Measurements from ENCODE around the gene CFAP92.

The CFAP92 gene

DNA sequence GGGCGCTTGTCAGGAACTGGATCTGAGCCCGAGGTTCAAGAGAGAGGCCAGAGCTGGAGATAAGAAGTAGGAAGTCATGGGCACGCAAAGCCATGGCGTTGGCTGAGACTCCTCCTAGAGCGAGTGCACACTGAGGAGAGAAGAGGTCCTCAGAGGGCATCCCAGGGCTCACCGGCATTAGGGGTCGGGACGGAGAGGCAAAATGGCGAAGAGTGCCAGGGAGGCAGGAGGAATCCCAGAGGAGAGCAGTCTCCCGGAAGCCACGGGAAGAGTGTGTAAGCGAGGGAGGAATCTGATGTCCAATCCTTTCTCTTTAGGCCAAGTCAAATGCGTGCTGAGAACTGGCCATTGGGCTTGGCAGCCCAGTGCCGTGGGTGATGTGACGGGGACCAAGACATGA is 31.2 kb upstream of the CFAP92 start:
- DNase-seq = no peak

DNA sequence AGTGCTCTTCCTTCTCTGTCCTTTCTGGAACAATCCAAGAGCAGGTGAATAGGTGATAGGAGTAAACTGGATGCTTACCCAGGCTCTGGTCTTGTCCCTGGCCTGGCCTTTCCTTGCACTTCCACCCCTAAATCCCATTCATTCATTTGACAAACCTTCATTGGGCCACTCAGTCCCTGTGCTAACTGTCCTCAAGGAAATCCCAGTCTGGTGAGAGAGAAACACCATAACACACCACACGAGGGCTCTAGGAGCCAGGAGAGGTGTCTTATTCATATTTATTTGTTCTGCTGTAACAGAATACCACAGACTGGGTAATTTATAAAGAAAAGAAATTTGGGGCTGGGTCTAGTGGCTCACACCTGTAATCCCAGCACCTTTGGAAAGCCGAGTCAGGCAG is 30.0 kb upstream of the CFAP92 start:
- DNase-seq = no peak

DNA sequence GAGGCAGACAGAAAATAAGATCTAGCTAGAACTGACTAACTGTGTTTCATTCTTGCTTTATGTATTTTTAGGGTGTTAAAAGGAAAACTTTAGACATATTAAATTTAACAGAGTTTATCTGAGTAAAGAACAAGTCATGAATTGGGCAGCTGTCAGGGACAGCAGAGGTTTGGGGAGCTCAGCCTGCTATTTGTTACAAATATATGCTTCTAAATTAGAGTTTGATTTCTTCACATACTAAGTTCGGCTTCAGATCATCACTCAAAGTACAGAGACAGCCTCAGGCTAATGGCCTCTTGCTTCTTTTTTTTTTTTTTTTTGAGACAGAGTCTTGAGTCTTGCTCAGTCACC is 29.1 kb upstream of the CFAP92 start:
- no peak for DNase-seq

DNA sequence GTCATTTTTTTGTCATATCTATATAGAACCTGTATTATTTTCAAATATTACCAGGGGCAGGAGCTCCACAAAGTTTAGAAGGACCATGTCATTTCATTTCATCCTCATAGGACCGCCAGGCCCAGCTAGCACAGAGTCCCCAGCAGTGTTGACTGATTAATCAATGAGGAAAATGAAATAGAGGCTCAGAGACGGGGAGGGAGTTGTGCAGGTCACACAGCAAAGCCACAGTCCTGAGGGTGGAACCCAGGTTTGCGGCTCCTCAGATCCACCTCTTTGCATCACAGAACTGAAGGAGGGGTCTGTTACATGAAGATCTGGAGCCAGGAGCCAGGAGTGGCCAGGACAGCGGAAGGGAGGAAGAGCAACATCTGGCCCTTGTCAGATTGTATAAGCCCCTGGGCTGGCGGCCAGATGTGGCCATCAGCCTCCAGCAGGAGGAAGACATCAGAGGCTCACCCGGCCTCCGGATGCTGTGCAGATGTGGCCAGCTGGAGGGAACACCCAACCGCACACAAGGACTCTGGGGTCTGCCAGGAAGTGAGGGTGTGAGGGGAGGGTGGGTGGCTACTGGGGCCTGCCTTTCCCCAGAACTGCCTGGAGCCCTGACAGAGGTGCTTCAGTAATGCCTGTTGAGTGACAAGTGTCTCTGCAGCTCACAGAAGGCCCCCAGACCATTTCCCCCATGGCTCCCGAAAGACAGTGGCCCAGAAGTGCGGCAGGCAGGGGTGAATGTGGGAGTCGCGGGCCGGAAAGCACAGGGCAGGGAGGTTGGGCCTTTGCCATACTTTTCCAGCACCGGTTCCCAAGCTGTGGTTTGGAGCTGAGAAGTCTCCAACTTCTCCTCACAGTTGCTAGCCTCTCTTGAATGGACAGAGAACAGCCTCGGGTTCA is 28.5 kb upstream of the CFAP92 start:
- DNase-seq = no peak

DNA sequence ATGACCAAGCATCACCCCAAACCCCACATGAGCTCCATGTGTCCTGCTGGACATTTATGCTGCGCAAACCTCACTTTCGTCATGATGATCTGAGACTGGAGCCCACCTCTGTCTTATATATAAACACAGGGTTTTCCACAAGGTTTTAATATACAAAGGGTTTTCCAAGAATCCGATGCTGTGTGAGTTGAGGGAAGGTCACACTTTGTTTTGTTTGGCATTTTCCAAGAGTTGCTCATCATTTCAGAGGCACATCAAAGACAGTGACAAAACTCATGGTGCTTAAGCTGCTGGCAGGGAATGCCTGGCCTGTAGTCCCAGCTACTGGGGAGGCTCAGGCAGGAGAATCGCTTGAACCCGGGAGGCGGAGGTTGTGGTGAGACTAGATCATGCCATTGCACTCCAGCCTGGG is 27.3 kb upstream of the CFAP92 start:
- DNase-seq = no peak

DNA sequence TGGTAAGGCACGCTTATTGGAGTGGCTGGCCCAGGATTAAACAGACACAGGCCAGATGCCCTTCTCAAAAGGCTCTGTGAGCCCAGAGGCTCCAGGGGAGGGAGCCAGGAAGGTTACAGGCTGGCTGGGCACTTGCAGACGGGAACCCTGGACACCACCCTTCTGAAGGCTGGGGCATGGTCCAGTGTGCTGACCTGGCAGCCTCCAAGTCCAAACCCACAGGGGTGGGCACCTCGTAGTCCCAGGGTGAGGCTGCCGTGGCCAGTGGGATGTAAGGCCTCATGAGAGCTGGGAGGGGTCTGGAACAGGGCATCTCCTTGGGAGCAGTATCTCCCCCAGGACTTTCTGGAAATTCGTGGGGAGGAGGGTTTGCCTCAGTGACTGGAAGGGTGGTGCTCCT is 26.8 kb upstream of the CFAP92 start:
- DNase-seq = no peak

DNA sequence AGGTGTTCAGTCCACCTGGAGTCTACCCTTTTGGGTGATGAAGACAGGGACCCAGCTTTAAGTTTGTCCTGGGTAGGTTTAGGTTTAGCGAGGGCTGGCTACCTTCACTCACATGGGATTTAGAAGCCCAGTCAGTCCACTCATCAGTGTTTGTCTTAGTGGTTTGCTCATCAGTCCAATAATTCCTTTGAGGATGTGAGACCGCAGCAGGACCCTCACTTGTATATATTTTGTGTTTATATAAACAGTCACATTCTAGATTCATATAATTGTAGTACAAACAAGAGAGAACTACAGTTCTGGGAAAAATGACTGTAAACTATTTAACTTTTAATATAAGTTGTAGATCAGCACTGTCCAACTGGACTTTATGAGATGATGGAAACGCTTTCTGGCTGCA is 25.4 kb upstream of the CFAP92 start:
- no peak for DNase-seq

DNA sequence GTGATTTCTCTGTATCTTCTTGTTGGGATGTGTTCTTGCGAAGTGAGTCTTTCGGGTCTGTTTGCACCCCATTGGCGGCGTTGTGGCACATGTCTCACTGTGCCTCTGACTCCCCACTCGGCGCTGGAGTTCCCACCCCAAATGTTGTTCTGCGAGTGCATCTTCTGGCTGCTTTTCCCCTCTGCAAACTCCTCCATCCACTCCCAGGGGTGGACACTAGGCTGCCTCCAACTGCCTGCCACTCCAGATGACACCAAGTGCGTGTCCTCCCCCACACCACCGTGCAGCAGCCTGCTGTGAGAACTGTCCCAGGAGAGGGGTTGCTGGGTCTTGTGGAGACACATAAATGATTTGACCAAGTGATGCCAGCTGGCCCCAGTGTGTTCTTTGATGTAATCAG is 24.9 kb upstream of the CFAP92 start:
- DNase-seq = no peak

DNA sequence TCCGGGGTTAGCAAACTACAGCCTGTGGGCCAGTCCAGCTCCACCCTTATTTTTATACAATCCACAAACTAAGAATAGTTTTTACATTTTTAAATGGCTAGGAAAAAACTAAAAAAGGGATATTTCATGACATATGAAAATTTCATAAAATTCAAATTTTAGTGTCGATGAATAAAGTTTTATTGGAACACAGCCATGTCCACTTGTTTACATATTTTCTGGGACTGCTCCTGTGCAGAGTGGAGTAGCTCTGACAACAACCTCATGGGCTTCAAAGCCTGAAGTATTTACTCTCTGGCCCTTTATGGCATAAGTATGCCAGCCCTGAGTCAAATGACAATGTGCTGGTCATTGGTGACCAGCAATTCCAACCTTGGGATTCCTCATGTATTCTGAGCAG is 24.4 kb upstream of the CFAP92 start:
- no peak for DNase-seq

DNA sequence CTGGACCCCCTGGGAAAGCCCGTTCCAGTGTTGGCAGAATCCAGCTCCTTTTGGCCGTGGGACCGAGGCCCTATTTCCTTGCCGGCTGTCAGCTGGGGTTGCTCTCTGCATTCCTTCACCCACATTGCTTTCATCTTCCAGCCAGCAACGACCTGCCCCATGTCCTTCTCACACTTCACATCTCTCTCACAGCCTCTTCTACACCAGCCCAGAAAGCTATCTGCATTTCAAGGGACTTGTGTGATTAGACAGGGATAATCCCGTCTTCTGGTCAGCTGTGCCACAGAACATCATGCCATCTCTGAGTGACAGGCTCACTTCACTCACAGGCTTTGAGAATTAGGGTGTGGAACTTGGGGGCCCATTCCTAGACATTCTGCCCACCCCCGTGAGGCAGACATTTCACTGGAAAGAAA is 23.6 kb upstream of the CFAP92 start:
- DNase-seq = no peak

DNA sequence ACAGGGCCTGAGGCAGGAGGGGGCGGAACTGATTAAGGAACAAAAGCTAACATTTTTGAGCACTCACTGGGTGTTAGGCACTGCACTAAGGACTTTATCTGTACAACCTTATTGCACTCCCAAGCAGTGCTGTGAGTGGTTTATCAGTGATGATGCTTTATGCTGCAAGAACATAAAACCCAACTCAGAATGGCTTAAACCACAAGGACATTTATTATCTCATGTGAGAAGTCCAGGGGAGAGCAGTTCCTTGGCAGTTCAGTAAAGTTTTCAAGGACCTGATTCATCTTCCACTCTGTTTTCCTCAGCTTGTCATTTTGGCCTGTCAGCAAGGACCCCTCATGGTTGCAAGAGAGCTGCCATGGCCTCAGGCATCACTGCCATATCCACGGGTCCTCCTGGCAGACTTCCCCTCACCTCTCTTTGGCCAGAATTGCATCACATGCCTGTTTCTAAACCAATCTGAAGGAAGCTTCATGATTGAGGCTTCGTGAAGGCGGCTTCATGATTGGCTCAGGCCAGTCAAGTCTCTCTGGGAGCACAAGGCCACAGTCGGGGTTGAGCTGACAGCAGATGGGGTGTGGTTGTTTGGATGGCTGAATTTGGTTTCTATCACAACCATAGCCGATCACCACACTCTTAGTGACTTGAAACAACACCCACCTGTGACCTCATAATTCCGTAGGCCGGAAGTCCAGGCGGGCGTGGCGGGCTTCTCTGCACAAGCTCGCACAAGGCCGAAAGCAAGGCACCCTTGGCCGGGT is 23.0 kb upstream of the CFAP92 start:
- no peak for DNase-seq

DNA sequence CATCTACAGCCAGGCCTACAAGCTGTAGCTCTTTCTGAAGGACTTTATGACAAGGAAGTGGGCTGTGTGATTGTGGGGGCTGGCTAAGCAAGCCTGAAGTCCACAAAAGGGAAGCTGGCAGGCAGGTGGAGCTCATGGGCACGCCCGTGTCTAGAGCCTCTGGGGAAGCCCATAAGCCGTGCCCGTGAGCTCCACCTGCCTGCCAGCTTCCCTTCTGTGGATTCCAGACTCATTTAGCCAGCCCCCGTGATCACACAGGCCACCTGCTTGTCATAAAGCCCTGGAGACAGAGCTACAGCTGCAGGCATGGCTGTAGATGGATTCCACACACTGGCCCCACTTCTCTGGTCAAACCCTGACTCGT is 22.5 kb upstream of the CFAP92 start:
- DNase-seq = peak; percentile 87

DNA sequence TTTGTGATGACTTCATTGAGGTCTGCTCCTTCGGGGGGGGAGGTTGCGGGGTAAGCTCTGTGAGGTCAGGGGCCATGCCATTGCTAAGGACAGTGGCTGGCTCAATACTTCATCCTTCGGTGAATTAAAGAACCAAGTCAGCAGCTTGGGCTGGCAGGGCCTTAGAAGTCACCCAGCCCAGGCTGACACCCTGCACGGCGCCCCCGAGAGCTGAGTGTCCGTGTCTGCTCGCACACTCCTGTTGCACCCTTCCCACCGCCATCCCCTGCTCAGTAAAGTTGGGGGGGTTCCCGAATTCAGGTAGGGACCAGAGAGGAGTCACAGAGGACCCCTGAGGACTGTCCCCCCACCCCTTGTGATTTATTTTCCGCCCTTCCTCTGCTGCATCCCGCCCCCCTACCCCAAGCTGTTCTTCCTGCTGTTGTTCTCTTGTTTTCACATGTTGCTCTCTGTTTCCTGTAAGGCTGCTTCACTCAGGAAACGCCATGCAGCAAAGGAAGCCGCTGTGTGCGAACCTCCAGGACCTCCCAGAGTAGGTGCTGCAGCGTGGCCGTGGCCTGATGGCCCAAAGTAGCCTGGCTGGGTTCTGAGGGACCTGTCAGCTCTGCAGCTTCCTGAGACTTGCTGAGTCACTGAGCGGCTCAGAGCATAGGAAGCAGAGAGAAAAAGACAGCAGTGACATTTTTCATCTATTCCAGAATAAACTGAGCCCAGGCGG is 21.7 kb upstream of the CFAP92 start:
- DNase-seq = no peak

DNA sequence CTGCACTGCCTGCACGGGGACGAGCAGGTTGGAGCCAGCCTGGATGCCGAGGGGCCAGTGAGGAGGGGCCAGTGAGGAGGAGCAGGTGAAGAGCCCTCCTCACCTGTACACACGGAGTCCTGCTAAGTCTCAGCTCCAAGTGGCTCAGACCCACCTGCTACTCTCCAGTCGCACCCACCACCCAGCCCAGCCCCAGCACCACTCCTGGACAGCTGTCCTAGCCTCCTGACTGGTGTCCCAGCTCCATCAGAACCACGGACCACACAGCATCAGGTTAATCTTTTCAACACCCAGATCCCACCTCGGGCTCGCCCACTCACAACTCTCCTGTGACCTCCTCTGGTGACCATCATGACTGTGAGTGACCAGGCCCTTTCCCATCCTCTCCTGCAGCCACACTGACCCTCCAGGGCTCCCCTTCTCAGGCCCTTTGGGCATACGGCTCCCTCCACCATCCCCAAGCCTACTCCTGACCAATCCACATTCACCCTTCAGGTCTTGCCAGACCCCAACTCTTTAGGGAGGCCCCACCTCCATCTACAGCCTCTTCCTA is 21.0 kb upstream of the CFAP92 start:
- no peak for DNase-seq

DNA sequence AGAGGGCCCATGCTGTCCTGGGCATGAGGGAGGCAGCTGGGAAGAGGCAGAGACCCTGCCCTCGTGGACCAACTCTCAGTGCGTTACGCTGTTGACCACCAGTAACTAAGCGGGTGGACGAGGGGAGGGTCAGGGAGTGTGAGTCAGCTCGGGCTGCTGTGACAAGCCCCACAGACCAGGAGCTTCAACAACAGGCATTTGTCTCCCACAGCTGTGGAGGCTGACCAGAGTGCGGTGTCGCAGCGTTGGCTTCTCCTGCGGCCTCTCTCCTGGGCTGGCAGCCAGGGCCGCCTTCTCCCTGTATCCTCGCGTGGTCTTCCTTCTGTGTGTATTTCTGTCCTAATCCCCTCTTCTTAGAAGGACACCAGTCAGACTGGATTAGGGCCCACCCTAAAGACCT is 20.3 kb upstream of the CFAP92 start:
- DNase-seq = no peak

DNA sequence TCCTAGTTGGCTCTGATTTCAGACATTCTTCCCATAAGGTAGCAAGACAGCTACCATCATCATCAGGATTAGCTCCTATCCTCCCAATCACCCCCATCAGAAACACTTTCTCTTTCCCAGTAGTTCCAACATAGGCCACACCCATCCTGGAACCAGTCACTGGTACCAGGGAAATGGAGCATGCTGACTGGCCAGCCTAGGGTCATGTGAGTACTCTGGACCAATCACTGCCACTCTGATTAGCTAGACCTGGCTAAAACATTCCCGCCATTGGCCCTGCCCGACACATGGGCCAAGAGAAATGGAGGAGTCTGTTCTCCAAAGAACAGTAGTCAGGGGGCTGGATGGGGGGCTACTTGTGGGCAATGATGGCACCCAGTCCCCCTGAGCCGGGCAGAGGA is 19.6 kb upstream of the CFAP92 start:
- DNase-seq = no peak

DNA sequence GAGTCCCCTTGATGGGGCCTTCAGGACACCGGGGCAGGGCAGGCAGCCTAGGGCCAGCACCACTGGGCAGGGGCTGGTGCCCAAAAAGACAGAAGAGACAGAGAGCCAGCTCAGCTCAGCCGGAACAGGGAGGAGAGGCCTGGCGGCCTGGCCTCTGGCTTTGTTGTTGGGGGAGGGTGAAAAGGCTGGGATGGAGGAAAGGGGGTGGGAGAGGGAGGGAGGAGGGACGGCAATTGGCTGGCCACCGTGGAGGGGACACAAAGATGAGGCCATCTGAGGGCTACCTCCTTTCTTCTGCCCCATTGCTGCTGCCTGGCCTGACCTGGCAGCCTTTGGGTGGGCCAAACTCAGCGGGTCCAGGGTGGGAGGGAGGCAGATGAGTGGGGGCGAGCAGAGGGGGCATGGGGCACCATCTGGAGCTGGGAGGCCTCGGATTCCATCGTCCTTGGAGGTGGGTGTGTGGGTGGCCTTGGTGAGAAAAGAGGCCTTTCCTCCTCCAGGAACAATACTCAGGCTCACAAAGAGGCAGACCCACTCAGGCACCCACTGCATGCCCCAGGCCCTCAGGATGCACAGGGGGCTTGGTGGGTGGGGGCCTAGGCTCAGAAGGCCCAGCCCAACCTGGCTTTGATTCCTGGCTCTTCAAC is 16.6 kb upstream of the CFAP92 start:
- DNase-seq = no peak

DNA sequence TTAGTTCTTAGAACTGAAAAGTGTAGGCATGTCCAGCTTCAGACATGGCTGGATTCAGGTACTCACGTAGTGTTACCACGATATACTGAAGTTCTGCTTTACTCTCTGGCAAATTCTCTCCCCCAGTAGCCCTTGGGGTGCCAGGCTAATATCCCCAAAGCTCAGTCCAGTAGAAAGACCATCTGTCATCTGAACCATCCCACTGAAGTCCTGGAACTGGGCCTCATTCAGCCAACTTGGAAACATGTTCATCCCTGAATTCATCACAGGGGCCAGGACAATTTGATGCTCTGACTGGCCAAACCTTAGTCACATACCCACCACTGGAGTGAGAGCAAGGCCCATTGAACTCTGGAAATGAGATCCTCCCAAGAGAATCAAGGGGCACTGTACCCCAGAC is 15.4 kb upstream of the CFAP92 start:
- DNase-seq = no peak

DNA sequence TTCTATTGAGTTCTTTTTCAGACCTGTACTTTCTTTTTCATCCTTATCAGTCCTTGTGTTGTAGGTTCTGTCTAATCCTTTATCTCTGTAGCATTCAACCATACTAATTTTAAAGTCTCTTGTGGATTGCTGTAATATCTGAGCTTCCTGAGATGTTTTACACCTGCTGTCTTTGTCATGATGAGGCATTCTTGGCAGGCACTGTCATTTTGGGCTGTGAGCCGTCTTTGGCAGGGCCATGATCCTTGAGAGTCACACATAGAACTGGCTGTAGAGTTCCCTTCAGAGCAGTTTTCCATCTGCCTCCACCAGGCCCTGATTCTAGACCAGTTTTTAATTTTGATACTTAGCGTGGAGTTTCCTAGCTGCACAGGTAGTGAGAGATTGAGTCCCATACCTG is 13.9 kb upstream of the CFAP92 start:
- no peak for DNase-seq

DNA sequence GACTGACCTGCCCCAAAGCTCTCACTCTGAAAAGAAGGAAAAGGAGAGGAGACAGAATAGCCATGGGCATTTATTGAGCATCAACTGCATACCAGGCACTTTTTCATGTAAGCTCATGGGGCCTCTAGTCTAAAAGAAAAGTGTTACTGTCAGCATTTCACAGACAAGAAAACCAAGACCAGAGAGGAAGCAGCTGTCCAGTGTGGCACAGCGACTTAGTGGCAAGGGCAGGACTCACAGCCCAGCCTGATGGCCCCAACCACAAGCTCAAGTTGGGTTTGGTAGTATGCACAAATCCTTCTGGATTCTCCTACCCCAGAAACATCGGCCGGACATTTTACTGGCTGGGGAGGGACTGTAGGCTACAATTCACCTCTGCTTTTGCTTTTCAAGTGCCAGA is 13.0 kb upstream of the CFAP92 start:
- DNase-seq = no peak

DNA sequence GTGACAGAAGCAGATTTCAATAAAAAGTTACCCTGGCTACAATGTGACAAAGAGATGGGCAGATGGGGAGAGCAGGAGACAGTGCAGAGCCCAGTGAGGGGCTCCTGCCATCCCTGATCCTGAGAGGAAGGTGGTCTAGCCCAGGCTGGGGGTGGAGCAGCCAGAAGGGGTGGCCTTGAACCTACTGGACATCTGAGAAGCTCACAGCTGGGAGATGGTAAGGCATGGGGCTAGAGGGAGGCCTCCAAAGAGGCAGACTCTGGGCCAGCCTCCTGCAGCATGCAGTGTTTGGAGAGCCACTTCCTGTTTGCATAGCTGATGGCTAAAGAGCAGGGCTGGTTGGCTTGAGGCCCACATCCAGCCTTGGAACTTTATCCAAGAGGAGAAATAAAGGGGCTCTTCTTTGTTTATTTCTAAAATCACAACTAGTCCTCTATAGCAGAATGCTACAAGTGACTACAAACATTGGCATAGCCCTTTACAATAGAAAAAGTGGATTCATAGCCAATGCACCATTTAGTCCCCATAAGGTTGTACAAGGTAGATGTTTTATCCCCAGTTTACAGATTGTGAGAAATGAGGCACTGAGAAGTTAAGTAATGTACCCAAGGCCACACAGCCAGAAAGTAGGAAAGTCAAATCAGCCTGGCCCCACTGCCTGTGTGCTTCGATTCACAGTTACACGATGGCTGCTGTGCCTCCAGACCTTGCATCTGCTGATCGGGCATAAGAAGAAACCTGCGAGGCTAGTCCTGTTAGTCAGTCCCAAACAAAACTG is 11.8 kb upstream of the CFAP92 start:
- DNase-seq = peak; percentile 55

DNA sequence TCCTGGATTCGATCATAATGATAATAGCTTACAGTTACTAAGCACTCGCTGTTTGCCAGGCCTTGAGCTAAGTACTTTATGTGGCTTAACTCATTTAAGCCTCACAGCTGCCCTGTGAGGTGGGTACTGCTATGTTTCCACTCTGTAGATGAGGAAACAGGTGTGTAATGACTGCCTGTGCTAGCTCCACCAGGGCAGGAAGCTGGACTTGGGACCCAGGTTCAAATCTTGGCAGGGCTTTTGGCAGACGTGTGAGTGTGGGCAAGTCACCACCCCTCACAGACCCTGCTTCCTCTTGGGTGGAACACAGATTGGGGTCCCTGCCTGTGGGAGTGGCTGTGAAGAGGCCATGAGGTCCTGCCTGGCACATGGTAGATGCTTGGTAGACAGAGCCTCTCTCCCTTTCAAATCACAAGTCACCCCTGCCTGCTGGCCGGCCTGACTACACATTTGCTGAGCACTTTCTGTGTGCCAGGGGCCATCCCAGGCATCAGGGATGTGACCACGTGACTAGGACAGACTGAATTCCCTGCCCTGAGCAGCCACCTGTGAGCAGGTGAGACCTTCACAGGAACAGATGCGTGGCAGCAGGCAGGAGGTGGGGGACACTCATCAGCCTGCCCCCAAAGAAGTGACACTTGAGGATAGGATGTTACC is 10.9 kb upstream of the CFAP92 start:
- peak; percentile 85 for DNase-seq
